HepG2 (cell line): Measurements from ENCODE around the gene THOC6. TPM values are rescaled to one million over a fixed set of nuclear protein-coding genes. Genes with fewer than 3 reads are reported as not detected.

ENCODE experiments used
- ADNP ChIP-seq: sonication (generic); formaldehyde crosslinking; IDR thresholded peaks from 2 replicates; pipeline ENCODE4 v1.4.0; 2020; ENCODE audit warnings: missing genetic modification reagents
- GABPB1 ChIP-seq: IDR thresholded peaks from 2 replicates; pipeline ENCODE4 v1.6.1; 2016; ENCODE audit warnings: mild to moderate bottlenecking, missing genetic modification reagents, moderate library complexity, missing compliant biosample characterization
- HCFC1 ChIP-seq: fragments of 150-350 bp; IDR thresholded peaks from 2 replicates; pipeline ENCODE4 v1.6.1; 2014; ENCODE audit warnings: low read depth, low read length
- HOXA7 ChIP-seq: sonication (generic); formaldehyde crosslinking; IDR thresholded peaks from 2 replicates; pipeline ENCODE4 v1.8.1; 2022; ENCODE audit warnings: mild to moderate bottlenecking, missing genetic modification reagents, moderate library complexity
- IKZF1 ChIP-seq: fragments of 450-650 bp; IDR thresholded peaks from 2 replicates; pipeline ENCODE4 v1.7.1; 2016
- MIER2 ChIP-seq: IDR thresholded peaks from 2 replicates; pipeline ENCODE4 v1.6.1; 2016; ENCODE audit warnings: missing biosample characterization, missing genetic modification reagents
- NR2F1 ChIP-seq, 2 experiments: fragments of 450-650 bp in 1 of 2; formaldehyde crosslinking in 1 of 2; IDR thresholded peaks; 2 replicates each; pipeline versions ENCODE4 v1.5.0 to v1.6.1; 2016 to 2020; ENCODE audit warnings: mild to moderate bottlenecking in 1 of 2, missing compliant biosample characterization in 1 of 2, missing genetic modification reagents in 1 of 2, moderate library complexity in 1 of 2
- PHF21A ChIP-seq: sonication (generic); formaldehyde crosslinking; IDR thresholded peaks from 2 replicates; pipeline ENCODE4 v1.5.0; 2020; ENCODE audit warnings: mild to moderate bottlenecking, missing genetic modification reagents
- PITX1 ChIP-seq: sonication (generic); formaldehyde crosslinking; IDR thresholded peaks from 2 replicates; pipeline ENCODE4 v1.5.1; 2020; ENCODE audit warnings: mild to moderate bottlenecking, missing genetic modification reagents
- PRMT3 ChIP-seq: sonication (generic); formaldehyde crosslinking; IDR thresholded peaks from 2 replicates; pipeline ENCODE4 v1.8.1; 2022; ENCODE audit warnings: low read depth, mild to moderate bottlenecking, moderate library complexity, missing genetic modification reagents, borderline replicate concordance
- RBM22 ChIP-seq: fragments of 200-400 bp; formaldehyde crosslinking; optimal IDR thresholded peaks from 2 replicates; pipeline ENCODE3; 2017; ENCODE audit warnings: mild to moderate bottlenecking, low read length, moderate library complexity
- RBM39 ChIP-seq: fragments of 200-400 bp; formaldehyde crosslinking; IDR thresholded peaks from one replicate; pipeline ENCODE4 v1.6.1; 2018; ENCODE audit warnings: antibody characterized with exemption, mild to moderate bottlenecking, low read depth, low read length; ENCODE audit not compliant: poor library complexity, severe bottlenecking
- SALL1 ChIP-seq: sonication (generic); formaldehyde crosslinking; IDR thresholded peaks from 2 replicates; pipeline ENCODE4 v1.8.0; 2022; ENCODE audit warnings: mild to moderate bottlenecking, missing genetic modification reagents
- SP5 ChIP-seq: IDR thresholded peaks from 2 replicates; pipeline ENCODE4 v1.6.1; 2016; ENCODE audit warnings: low read depth, borderline replicate concordance
- ZFX ChIP-seq: sonication (generic); formaldehyde crosslinking; IDR thresholded peaks from 2 replicates; pipeline ENCODE4 v1.4.0; 2020; ENCODE audit warnings: mild to moderate bottlenecking, low read depth, missing genetic modification reagents, moderate library complexity
- ZNF143 ChIP-seq: sonication (generic); formaldehyde crosslinking; IDR thresholded peaks from 2 replicates; pipeline ENCODE4 v1.4.0; 2020; ENCODE audit warnings: missing genetic modification reagents
- ZNF552 ChIP-seq: sonication (generic); formaldehyde crosslinking; IDR thresholded peaks from 2 replicates; pipeline ENCODE4 v1.9.0; 2022; ENCODE audit warnings: missing genetic modification reagents, mild to moderate bottlenecking, borderline replicate concordance
- ZNF839 ChIP-seq: sonication (generic); formaldehyde crosslinking; IDR thresholded peaks from 2 replicates; pipeline ENCODE4 v1.4.0; 2020; ENCODE audit warnings: missing genetic modification reagents, mild to moderate bottlenecking, borderline replicate concordance
- polyA plus RNA-seq, 8 experiments: library from polyadenylated mRNA; depleted of rRNA in 3 of 8; stranded (reverse) in 7 of 8; unstranded in 1 of 8; fragments of >200 nt; fragmentation: Illumina TruSeq in 4 of 8; extraction: Trizol in 4 of 8; gene quantifications; 2 replicates each; pipeline versions ENCODE4 v1.2.1 to v1.2.3, GENCODE V29; 2011 to 2016; ENCODE audit warnings: low read depth in 4 of 8, missing spikeins in 1 of 8, mixed read lengths in 1 of 8; ENCODE audit not compliant: insufficient read depth in 1 of 8
- total RNA-seq, 5 experiments: library from RNA; depleted of rRNA; stranded (reverse); fragments of >200 nt; fragmentation: Illumina TruSeq; extraction: Trizol; gene quantifications; 2 replicates each; pipeline ENCODE4 v1.2.3, GENCODE V29; 2016; ENCODE audit warnings: low read depth in 1 of 5
- TF ChIP-seq, protein P1 (sequence below): sonication (generic); formaldehyde crosslinking; conservative IDR thresholded peaks from 2 replicates; pipeline ENCODE4 v1.4.0; 2020; ENCODE audit warnings: mild to moderate bottlenecking, missing genetic modification reagents, moderate library complexity
- TF ChIP-seq, protein P2 (sequence below): IDR thresholded peaks from 2 replicates; pipeline ENCODE4 v1.6.1; 2016; ENCODE audit warnings: missing compliant biosample characterization, missing genetic modification reagents, borderline replicate concordance
- TF ChIP-seq, protein P3 (sequence below): sonication (generic); formaldehyde crosslinking; conservative IDR thresholded peaks from 2 replicates; pipeline ENCODE4 v1.8.1; 2023; ENCODE audit warnings: missing genetic modification reagents
- TF ChIP-seq, protein P4 (sequence below), 2 experiments: fragments of 450-650 bp in 1 of 2; sonication (generic) in 1 of 2; formaldehyde crosslinking; IDR thresholded peaks; 2 replicates each; pipeline versions ENCODE4 v1.5.0 to v1.8.0; 2020 to 2022; ENCODE audit warnings: mild to moderate bottlenecking in 1 of 2, missing genetic modification reagents in 1 of 2
- TF ChIP-seq, protein P5 (sequence below): sonication (generic); formaldehyde crosslinking; IDR thresholded peaks from 2 replicates; pipeline ENCODE4 v1.8.1; 2023; ENCODE audit warnings: missing genetic modification reagents, mild to moderate bottlenecking, borderline replicate concordance

THOC6 gene
- total and polyA plus RNA-seq, 2 of the 13 experiments (the other 11 are each of a cell fraction or from before 2014, with no cell fraction given): 32.1 to 37.0 TPM

DNA sequence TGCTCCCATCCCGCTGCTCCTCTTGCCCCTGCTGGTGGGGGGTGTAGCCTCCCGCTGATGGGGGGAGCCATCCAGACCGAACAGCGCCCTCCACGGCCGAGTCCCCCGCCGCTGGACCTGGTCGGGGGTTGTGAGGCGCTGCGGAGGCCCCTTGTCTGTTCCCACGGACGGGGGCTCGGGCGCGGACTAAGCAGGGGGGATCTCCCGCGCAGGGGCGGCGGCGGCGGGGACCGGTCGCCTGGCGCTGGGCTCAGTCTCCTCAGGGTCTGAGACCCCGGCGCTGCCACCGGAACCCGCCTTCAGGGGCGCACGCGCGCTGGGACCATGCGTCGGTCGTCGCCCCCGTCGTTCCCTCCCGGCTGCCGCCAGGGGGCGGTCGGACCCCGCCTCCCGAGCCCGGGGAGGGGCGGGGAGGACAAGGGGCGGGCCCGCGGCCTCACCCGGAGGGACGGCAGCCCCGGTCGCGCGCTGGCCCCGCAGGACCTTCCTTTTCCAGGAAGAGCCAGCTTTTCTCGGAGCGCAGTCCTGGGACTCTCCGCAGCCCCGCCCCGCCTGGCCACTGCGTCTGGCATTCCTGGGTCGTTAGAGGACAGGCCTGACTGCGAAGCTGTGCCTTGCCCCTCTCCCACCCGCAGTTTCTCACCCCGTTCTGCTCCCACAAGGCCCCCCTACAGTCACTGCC lies 35.3 kb downstream of the THOC6 start (continued):
- TF ChIP-seq, protein P1, sequence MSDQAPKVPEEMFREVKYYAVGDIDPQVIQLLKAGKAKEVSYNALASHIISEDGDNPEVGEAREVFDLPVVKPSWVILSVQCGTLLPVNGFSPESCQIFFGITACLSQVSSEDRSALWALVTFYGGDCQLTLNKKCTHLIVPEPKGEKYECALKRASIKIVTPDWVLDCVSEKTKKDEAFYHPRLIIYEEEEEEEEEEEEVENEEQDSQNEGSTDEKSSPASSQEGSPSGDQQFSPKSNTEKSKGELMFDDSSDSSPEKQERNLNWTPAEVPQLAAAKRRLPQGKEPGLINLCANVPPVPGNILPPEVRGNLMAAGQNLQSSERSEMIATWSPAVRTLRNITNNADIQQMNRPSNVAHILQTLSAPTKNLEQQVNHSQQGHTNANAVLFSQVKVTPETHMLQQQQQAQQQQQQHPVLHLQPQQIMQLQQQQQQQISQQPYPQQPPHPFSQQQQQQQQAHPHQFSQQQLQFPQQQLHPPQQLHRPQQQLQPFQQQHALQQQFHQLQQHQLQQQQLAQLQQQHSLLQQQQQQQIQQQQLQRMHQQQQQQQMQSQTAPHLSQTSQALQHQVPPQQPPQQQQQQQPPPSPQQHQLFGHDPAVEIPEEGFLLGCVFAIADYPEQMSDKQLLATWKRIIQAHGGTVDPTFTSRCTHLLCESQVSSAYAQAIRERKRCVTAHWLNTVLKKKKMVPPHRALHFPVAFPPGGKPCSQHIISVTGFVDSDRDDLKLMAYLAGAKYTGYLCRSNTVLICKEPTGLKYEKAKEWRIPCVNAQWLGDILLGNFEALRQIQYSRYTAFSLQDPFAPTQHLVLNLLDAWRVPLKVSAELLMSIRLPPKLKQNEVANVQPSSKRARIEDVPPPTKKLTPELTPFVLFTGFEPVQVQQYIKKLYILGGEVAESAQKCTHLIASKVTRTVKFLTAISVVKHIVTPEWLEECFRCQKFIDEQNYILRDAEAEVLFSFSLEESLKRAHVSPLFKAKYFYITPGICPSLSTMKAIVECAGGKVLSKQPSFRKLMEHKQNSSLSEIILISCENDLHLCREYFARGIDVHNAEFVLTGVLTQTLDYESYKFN: peak; percentile 64
- TF ChIP-seq, protein P2, sequence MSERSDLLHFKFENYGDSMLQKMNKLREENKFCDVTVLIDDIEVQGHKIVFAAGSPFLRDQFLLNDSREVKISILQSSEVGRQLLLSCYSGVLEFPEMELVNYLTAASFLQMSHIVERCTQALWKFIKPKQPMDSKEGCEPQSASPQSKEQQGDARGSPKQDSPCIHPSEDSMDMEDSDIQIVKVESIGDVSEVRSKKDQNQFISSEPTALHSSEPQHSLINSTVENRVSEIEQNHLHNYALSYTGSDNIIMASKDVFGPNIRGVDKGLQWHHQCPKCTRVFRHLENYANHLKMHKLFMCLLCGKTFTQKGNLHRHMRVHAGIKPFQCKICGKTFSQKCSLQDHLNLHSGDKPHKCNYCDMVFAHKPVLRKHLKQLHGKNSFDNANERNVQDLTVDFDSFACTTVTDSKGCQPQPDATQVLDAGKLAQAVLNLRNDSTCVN (CRISPR knock-in tag): no peak
- TF ChIP-seq ZNF839: no peak
- TF ChIP-seq ZFX (CRISPR knock-in tag): peak; percentile 76
- TF ChIP-seq SALL1: peak; percentile 76; the same call in 1 of the 2 replicates
- no peak for TF ChIP-seq HOXA7
- TF ChIP-seq SP5: peak; percentile 70; the same call in 1 of the 2 replicates
- TF ChIP-seq, protein P3, sequence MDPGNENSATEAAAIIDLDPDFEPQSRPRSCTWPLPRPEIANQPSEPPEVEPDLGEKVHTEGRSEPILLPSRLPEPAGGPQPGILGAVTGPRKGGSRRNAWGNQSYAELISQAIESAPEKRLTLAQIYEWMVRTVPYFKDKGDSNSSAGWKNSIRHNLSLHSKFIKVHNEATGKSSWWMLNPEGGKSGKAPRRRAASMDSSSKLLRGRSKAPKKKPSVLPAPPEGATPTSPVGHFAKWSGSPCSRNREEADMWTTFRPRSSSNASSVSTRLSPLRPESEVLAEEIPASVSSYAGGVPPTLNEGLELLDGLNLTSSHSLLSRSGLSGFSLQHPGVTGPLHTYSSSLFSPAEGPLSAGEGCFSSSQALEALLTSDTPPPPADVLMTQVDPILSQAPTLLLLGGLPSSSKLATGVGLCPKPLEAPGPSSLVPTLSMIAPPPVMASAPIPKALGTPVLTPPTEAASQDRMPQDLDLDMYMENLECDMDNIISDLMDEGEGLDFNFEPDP (CRISPR knock-in tag): no peak
- TF ChIP-seq IKZF1: no peak
- TF ChIP-seq GABPB1 (CRISPR knock-in tag): peak; percentile 84
- TF ChIP-seq RBM39: no peak
- TF ChIP-seq ZNF552 (CRISPR knock-in tag): no peak
- TF ChIP-seq PHF21A (CRISPR knock-in tag): peak; percentile 77
- peak; percentile 47; the same call in 1 of the 2 replicates for TF ChIP-seq PITX1 (CRISPR knock-in tag)
- no peak; the same call in 1 of the 2 replicates for TF ChIP-seq ADNP (CRISPR knock-in tag)
- TF ChIP-seq, protein P4, sequence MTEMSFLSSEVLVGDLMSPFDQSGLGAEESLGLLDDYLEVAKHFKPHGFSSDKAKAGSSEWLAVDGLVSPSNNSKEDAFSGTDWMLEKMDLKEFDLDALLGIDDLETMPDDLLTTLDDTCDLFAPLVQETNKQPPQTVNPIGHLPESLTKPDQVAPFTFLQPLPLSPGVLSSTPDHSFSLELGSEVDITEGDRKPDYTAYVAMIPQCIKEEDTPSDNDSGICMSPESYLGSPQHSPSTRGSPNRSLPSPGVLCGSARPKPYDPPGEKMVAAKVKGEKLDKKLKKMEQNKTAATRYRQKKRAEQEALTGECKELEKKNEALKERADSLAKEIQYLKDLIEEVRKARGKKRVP (CRISPR knock-in tag; IDR thresholded peaks at IDR 0.05): no peak
- no peak; a peak in 1 of 4 replicates for TF ChIP-seq NR2F1 (CRISPR knock-in tag; IDR thresholded peaks at IDR 0.05)
- no peak for TF ChIP-seq ZNF143 (CRISPR knock-in tag)
- no peak for TF ChIP-seq MIER2
- no peak for TF ChIP-seq RBM22
- peak; percentile 72; the same call in 1 of the 2 replicates for TF ChIP-seq PRMT3 (CRISPR knock-in tag)
- TF ChIP-seq, protein P5, sequence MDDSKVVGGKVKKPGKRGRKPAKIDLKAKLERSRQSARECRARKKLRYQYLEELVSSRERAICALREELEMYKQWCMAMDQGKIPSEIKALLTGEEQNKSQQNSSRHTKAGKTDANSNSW (CRISPR knock-in tag): no peak; the same call in 1 of the 2 replicates
- TF ChIP-seq HCFC1: no peak
